Measurements from ENCODE around the gene RPL37A. TPM values are rescaled to one million over a fixed set of nuclear protein-coding genes. Genes with fewer than 3 reads are reported as not detected.

The RPL37A gene
- total RNA-seq, 1 donor from 2014 or later = 1,730 TPM

- no peak overlapping the region for H2AFZ ChIP-seq (replicated peaks)
- no peaks in the 10 kb centered on the region for H3K27me3 ChIP-seq
- H3K9me3 ChIP-seq (ENCODE audit: low read depth) = no peaks in the 10 kb centered on the region
- H3K79me2 ChIP-seq (ENCODE audit: low read depth) = peaks cover 58% of the 10 kb centered on the region
- H3K9ac ChIP-seq = no peak overlapping the region
- H3K36me3 Mint-ChIP-seq = peaks cover 58% of the 10 kb centered on the region
- peaks cover 80% of the 10 kb centered on the region for H3F3A ChIP-seq (ENCODE audit: low read depth)
- H3K4me2 ChIP-seq = no peak overlapping the region
- no peak overlapping the region for H3K27ac Mint-ChIP-seq
- H3K36me3 ChIP-seq = peaks cover 36% of the 10 kb centered on the region
- no peaks in the 10 kb centered on the region for H3K9me3 Mint-ChIP-seq
- H3K4me1 Mint-ChIP-seq = peaks cover 28% of the 10 kb centered on the region
- H3K4me3 ChIP-seq = no peak overlapping the region
- H4K20me1 ChIP-seq (ENCODE audit: low read depth) = peaks cover 84% of the 10 kb centered on the region
- TF ChIP-seq EZH2phosphoT487 (IDR thresholded peaks at IDR 0.05) (no peak), EZH2 (IDR thresholded peaks at IDR 0.05) (no peak), CTCF (IDR thresholded peaks at IDR 0.05) (no peak)
- H3K4me1 ChIP-seq = peaks cover 19% of the 10 kb centered on the region
- no peak overlapping the region for H3K4me3 Mint-ChIP-seq
- peak overlapping the region; percentile 70 for H3K27ac ChIP-seq
- no peak for DNase-seq (ENCODE audit: low spot score)
- H3K27me3 Mint-ChIP-seq (ENCODE audit: insufficient read depth, low read depth) = peaks cover 2% of the 10 kb centered on the region
Measured at GRCh38 chr2:216503697-216504375, 5.2 kb downstream of the RPL37A start.

- peaks cover 57% of the 10 kb centered on the region for H3K36me3 Mint-ChIP-seq
- H3K4me3 Mint-ChIP-seq = no peak overlapping the region
Measured at GRCh38 chr2:216504376-216504762, 5.7 kb downstream of the RPL37A start.

GRCh38 chr2:216505133-216506106 is 6.8 kb downstream of the RPL37A start:
- H3K36me3 ChIP-seq = peaks cover 26% of the 10 kb centered on the region
- H2AFZ ChIP-seq (replicated peaks) = no peak overlapping the region
- no peaks in the 10 kb centered on the region for H3K9me3 ChIP-seq (ENCODE audit: low read depth)
- peaks cover 22% of the 10 kb centered on the region for H3K4me1 Mint-ChIP-seq
- H3K27me3 ChIP-seq = no peaks in the 10 kb centered on the region
- no peak overlapping the region for H3K4me3 Mint-ChIP-seq
- peaks cover 83% of the 10 kb centered on the region for H4K20me1 ChIP-seq (ENCODE audit: low read depth)
- no peak overlapping the region for H3K4me3 ChIP-seq
- H3K36me3 Mint-ChIP-seq = peaks cover 50% of the 10 kb centered on the region
- H3K27ac ChIP-seq = peak overlapping the region; percentile 34
- no peak overlapping the region for H3K27ac Mint-ChIP-seq
- H3K9ac ChIP-seq = no peak overlapping the region
- TF ChIP-seq EZH2 (IDR thresholded peaks at IDR 0.05) = no peak
- TF ChIP-seq CTCF (IDR thresholded peaks at IDR 0.05) = no peak
- no peak for TF ChIP-seq EZH2phosphoT487 (IDR thresholded peaks at IDR 0.05)
- no peaks in the 10 kb centered on the region for H3K9me3 Mint-ChIP-seq
- no peak for DNase-seq (ENCODE audit: low spot score)
- H3F3A ChIP-seq (ENCODE audit: low read depth) = peaks cover 81% of the 10 kb centered on the region
- H3K4me1 ChIP-seq = peaks cover 10% of the 10 kb centered on the region
- peaks cover 42% of the 10 kb centered on the region for H3K79me2 ChIP-seq (ENCODE audit: low read depth)
- peaks cover 2% of the 10 kb centered on the region for H3K27me3 Mint-ChIP-seq (ENCODE audit: insufficient read depth, low read depth)
- H3K4me2 ChIP-seq = no peak overlapping the region

More at GRCh38 chr2:216504376-216504762, 5.7 kb downstream of the RPL37A start:
- H3K4me2 ChIP-seq = no peak overlapping the region
- TF ChIP-seq EZH2phosphoT487 (IDR thresholded peaks at IDR 0.05) (no peak), CTCF (IDR thresholded peaks at IDR 0.05) (no peak), EZH2 (IDR thresholded peaks at IDR 0.05) (no peak)
- Mint-ChIP-seq H3K4me1 (peaks cover 28% of the 10 kb centered on the region), H3K27ac (no peak overlapping the region), H3K9me3 (no peaks in the 10 kb centered on the region), H3K27me3 (ENCODE audit: insufficient read depth, low read depth) (peaks cover 2% of the 10 kb centered on the region)
- no peak overlapping the region for H3K4me3 ChIP-seq
- H3K4me1 ChIP-seq = peaks cover 19% of the 10 kb centered on the region
- no peak overlapping the region for H3K9ac ChIP-seq
- H3K9me3 ChIP-seq (ENCODE audit: low read depth) = no peaks in the 10 kb centered on the region
- H3K79me2 ChIP-seq (ENCODE audit: low read depth) = peaks cover 53% of the 10 kb centered on the region
- no peak overlapping the region for H2AFZ ChIP-seq (replicated peaks)
- DNase-seq (ENCODE audit: low spot score) = no peak
- peaks cover 36% of the 10 kb centered on the region for H3K36me3 ChIP-seq
- no peaks in the 10 kb centered on the region for H3K27me3 ChIP-seq
- peaks cover 84% of the 10 kb centered on the region for H4K20me1 ChIP-seq (ENCODE audit: low read depth)
- H3F3A ChIP-seq (ENCODE audit: low read depth) = peaks cover 83% of the 10 kb centered on the region
- peak overlapping the region; percentile 70 for H3K27ac ChIP-seq
